ENCODE results near the gene ODAD4. TPM values are rescaled to one million over a fixed set of nuclear protein-coding genes. Genes with fewer than 3 reads are reported as not detected.

The ODAD4 gene
- total RNA-seq, 4 donors from 2014 or later = 1.8 to 3.2 (median 3.2) TPM; not detected in 1

DNA sequence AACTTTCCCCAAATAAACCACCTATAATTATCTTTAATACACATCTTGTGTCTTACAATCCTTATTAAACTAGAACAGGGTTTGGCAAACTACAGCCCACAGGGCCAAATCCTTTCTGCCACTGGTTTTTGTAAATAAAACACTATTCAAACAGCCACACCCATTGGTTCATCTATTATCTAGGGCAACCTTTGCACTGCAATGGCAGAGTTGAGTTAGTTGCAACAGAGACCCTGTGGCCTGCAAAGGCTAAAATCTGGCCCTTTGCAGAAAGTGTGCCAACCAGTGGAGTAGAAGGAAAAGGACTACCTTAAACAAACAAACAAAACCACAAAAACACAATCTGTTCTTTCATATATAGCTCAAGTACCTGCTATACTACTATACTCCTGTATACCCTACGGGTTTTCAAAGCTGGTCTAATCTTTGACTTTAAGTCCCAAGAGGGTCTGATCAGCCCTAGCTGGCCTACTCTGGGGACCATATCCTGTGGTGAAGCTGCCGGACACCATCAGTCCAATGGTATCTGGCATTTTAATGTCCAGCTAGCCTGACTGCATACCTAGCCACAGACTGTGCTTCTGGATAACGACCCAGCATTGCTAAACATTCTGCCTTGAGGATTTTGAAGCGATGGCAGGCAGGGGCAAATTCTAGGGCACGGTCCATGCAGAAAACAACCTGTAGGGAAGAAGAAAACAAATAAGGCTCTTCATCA is 59.4 kb downstream of the ODAD4 start:
- H3K36me3 ChIP-seq = no peaks in the 10 kb centered on the region
- H3K27me3 ChIP-seq = no peaks in the 10 kb centered on the region
- DNase-seq = no peak
- intact Hi-C loops (cut with DNase I; ENCODE audit: low total_unique reads) = no loop called here
- no peaks in the 10 kb centered on the region for H3K9me3 ChIP-seq
- H3K4me1 ChIP-seq = no peaks in the 10 kb centered on the region
- no peak overlapping the region for H3K27ac ChIP-seq
- H3K4me3 ChIP-seq = no peak overlapping the region
- TF ChIP-seq CTCF (IDR thresholded peaks at IDR 0.05) (no peak), POLR2A (IDR thresholded peaks at IDR 0.05) (no peak)

- H3K9me3 ChIP-seq = no peaks in the 10 kb centered on the region
- H3K4me1 ChIP-seq = no peaks in the 10 kb centered on the region
- DNase-seq = no peak
- H3K36me3 ChIP-seq = no peaks in the 10 kb centered on the region
- intact Hi-C loops (cut with DNase I; ENCODE audit: low total_unique reads) = no loop called here
- no peak overlapping the region for H3K27ac ChIP-seq
- no peaks in the 10 kb centered on the region for H3K27me3 ChIP-seq
- TF ChIP-seq CTCF (IDR thresholded peaks at IDR 0.05) (no peak), POLR2A (IDR thresholded peaks at IDR 0.05) (no peak)
- no peak overlapping the region for H3K4me3 ChIP-seq
These were observed 62.2 kb downstream of the ODAD4 start for GRCh38 chr17:41992576-41992975.

GRCh38 chr17:41996855-41997164 is 66.4 kb downstream of the ODAD4 start:
- Histone ChIP-seq H3K4me3 (no peak overlapping the region), H3K27ac (no peak overlapping the region), H3K27me3 (no peaks in the 10 kb centered on the region), H3K4me1 (no peaks in the 10 kb centered on the region), H3K9me3 (no peaks in the 10 kb centered on the region), H3K36me3 (no peaks in the 10 kb centered on the region)
- DNase-seq = no peak
- intact Hi-C loops (cut with DNase I; ENCODE audit: low total_unique reads) = no loop called here
- TF ChIP-seq CTCF (IDR thresholded peaks at IDR 0.05) (no peak), POLR2A (IDR thresholded peaks at IDR 0.05) (no peak)

DNA sequence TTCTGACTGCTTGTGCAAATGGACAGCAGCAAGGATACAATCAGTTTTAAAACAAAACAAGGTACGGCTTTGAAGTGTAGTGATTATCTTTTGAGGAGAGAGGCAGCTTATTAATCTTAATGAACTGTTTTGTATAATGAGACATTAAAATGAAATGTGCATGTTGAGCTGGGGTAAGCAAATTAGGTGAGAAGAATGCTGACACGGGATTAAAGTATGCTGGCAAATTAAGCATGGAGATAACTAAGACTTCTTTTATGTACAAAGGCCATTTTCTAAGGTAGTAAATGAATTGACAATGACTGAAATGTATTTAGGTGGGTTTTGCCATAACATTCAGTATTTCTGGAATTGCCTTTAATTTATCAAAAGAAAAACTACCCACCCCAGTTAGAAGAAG is 68.1 kb downstream of the ODAD4 start:
- intact Hi-C loops (cut with DNase I; ENCODE audit: low total_unique reads) = no loop called here
- no peaks in the 10 kb centered on the region for H3K36me3 ChIP-seq
- no peak for TF ChIP-seq POLR2A (IDR thresholded peaks at IDR 0.05)
- TF ChIP-seq CTCF (IDR thresholded peaks at IDR 0.05) = no peak

GRCh38 chr17:42000413-42001133 is 70.2 kb downstream of the ODAD4 start:
- H3K27ac ChIP-seq = no peak overlapping the region
- no peaks in the 10 kb centered on the region for H3K27me3 ChIP-seq
- H3K4me1 ChIP-seq = no peaks in the 10 kb centered on the region
- intact Hi-C loops (cut with DNase I; ENCODE audit: low total_unique reads) = no loop called here
- no peaks in the 10 kb centered on the region for H3K9me3 ChIP-seq
- TF ChIP-seq CTCF (IDR thresholded peaks at IDR 0.05) (no peak), POLR2A (IDR thresholded peaks at IDR 0.05) (no peak)
- no peak overlapping the region for H3K4me3 ChIP-seq
- DNase-seq = no peak
- H3K36me3 ChIP-seq = no peaks in the 10 kb centered on the region

More for the DNA sequence above, 68.1 kb downstream of the ODAD4 start:
- Histone ChIP-seq H3K4me3 (no peak overlapping the region), H3K9me3 (no peaks in the 10 kb centered on the region), H3K4me1 (no peaks in the 10 kb centered on the region), H3K27ac (no peak overlapping the region), H3K27me3 (no peaks in the 10 kb centered on the region)
- no peak for DNase-seq
